AG04450 (cell line): ENCODE data around the gene HSPE1. TPM values are rescaled to one million over a fixed set of nuclear protein-coding genes. Genes with fewer than 3 reads are reported as not detected.

Source experiments
- CTCF ChIA-PET: fragments of 300-600, 350-600 bp; formaldehyde crosslinking; extraction: SDS; loops from one replicate; lab custom pipeline; 2022; ENCODE audit warnings: antibody characterized with exemption, inconsistent platforms; lab: Charles Lee
- POLR2A ChIA-PET: fragments of 350-600 bp; formaldehyde crosslinking; extraction: SDS; loops from one replicate; lab custom pipeline; 2021; ENCODE audit warnings: antibody characterized with exemption, inconsistent platforms; lab: Yijun Ruan, JAX
- DNase-seq: peaks from one replicate; pipeline ENCODE4 v3.0.0-alpha.2; 2011; ENCODE audit warnings: low read depth, low spot score
- H3K27ac ChIP-seq: one replicate; pipeline ENCODE4 v1.5.1; 2012; ENCODE audit warnings: low read depth, low read length, control low read depth
- H3K27me3 ChIP-seq: one replicate; pipeline ENCODE4 v1.6.0; 2012; ENCODE audit warnings: low read length; ENCODE audit not compliant: control insufficient read depth, insufficient read depth
- H3K4me3 ChIP-seq: 2 replicates; pipeline ENCODE4 v1.5.1; 2011; ENCODE audit warnings: mild to moderate bottlenecking, low read depth, low read length, control low read depth
- H3K9me3 ChIP-seq: 2 replicates; pipeline ENCODE4 v1.5.1; 2012; ENCODE audit warnings: low read length; ENCODE audit not compliant: control insufficient read depth, insufficient read depth
- polyA plus RNA-seq: library from polyadenylated mRNA; depleted of rRNA; stranded (reverse); fragments of >200 nt; gene quantifications from 2 replicates; pipeline ENCODE4 v1.2.3, GENCODE V29; 2011
- TF ChIP-seq, protein P1 (sequence below): IDR thresholded peaks from 2 replicates; pipeline ENCODE4 v1.5.1; 2011; ENCODE audit warnings: low read depth, low read length, control low read depth, inconsistent platforms

Gene HSPE1
- polyA plus RNA-seq, 1 experiment: 134 TPM

DNA sequence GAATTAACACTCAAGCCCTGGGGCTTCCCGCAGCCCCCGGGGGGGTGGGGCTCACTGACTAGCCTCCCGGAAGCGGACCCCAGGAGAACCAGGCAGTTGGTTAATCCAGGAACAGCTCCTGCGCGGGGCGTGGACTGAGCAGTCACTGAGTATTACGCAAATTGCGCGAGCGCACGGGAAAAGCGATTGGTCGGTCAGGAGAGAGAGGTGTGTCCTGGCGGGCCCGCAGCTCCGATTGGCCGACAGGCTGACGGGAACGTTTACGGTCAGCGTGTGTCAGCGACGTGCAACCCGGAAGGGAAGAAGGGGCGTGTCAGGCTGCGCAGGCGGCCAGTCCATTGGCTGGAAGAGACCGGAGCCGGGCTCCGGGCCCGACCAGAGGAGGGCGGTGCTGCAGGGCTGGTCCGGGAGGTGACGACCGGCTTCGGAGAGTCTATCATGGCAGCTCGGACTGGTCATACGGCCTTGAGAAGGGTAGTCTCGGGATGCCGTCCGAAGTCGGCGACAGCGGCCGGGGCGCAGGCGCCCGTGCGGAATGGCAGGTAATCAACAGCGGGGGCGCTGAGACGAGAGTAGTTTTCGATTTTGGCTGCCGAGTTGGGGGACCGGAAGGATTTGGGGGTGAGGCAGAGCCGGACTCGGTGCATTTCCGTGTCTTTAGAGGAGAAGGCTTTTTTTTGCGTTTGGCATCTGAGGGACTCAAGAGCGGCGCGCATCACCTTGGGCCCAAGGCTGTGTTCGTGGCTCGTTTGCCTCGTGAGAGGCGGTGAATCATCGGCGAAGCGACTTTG, 46.9 kb upstream of the HSPE1 start, which contains the start of gene COQ10B:
Gene COQ10B (plus strand): TSS at position 430 of the 791 bp plus-strand sequence. CDS start 9 bp downstream, at position 439.
- ChIA-PET CTCF (interaction anchor here (0.5 to 1.0 kb wide), 5 partner anchors 11 to 1851 kb away, joined by 3 to 7 read pairs (median 3); partner anchors contain the start of gene SF3B1), POLR2A (interaction anchor here (0.6 to 3.2 kb wide), 22 partner anchors 10 to 852 kb away, joined by 3 to 49 read pairs (median 5); partner anchors contain the start of genes HSPD1, HSPE1, MARS2 and MOB4)
- no peaks in the 10 kb centered on the region for H3K27me3 ChIP-seq
- TF ChIP-seq, protein P1, sequence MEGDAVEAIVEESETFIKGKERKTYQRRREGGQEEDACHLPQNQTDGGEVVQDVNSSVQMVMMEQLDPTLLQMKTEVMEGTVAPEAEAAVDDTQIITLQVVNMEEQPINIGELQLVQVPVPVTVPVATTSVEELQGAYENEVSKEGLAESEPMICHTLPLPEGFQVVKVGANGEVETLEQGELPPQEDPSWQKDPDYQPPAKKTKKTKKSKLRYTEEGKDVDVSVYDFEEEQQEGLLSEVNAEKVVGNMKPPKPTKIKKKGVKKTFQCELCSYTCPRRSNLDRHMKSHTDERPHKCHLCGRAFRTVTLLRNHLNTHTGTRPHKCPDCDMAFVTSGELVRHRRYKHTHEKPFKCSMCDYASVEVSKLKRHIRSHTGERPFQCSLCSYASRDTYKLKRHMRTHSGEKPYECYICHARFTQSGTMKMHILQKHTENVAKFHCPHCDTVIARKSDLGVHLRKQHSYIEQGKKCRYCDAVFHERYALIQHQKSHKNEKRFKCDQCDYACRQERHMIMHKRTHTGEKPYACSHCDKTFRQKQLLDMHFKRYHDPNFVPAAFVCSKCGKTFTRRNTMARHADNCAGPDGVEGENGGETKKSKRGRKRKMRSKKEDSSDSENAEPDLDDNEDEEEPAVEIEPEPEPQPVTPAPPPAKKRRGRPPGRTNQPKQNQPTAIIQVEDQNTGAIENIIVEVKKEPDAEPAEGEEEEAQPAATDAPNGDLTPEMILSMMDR: peak; percentile 29
- peak; percentile 100 for DNase-seq
- peak within 1 kb of the TSS; percentile 98 for H3K4me3 ChIP-seq
- H3K9me3 ChIP-seq: peaks cover 4% of the 10 kb centered on the region; the same call in 1 of the 2 replicates
- peak within 1 kb of the TSS; percentile 100 for H3K27ac ChIP-seq

DNA sequence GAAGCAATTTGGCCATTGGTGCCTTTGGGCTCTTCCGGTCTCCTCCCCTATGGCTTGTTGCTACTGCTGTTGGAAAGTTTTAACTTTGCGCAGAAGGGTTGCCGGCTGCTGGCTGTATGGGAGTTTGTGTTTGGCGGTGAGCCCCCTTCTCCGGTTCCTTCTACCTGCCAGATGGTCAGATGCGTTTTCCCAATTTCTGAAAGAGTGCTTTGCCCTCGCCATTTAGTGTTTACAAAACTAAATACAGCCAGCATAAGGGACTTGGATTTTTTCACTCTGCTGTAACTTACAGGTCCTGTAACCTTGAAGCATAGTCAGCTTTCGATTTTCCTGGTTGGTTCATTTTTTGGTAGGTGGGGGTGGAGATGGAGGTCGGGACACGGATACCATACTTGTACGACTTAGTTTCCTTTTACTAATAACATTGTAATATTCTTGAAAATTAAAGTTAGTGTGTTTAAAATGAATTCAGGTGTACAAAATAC, 46.2 kb upstream of the HSPE1 start:
- POLR2A ChIA-PET: interaction anchor here (0.9 to 3.2 kb wide), 5 partner anchors 10 to 46 kb away, joined by 5 to 49 read pairs (median 8); partner anchors contain the start of genes HSPD1, HSPE1 and SF3B1
- H3K27ac ChIP-seq: peak overlapping the region; percentile 100
- CTCF ChIA-PET: no interaction called here
- H3K27me3 ChIP-seq: no peaks in the 10 kb centered on the region
- peak overlapping the region; percentile 98 for H3K4me3 ChIP-seq
- TF ChIP-seq, protein P1: no peak
- peak; percentile 85 for DNase-seq
- peaks cover 4% of the 10 kb centered on the region; the same call in 1 of the 2 replicates for H3K9me3 ChIP-seq

DNA sequence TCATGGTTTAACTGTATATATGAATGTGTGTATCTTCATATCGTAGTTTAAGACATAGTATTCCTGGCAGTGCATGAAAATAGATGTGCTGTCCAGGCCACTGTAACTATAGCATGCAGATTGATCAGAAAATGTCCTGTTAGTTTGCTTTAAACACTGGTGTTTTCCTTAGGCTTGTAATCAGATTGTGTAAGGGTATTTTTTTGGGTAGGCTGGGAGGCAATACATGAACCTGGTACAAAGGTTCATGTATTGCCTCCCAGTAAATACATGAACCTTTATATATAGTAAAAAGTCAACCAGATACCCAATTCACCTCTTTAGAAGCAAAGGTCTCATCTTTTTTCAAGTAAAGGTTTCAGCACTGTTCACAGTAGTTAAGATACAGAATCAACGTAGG, 45.3 kb upstream of the HSPE1 start:
- Histone ChIP-seq H3K9me3 (peaks cover 4% of the 10 kb centered on the region; the same call in 1 of the 2 replicates), H3K27ac (no peak overlapping the region), H3K27me3 (no peaks in the 10 kb centered on the region), H3K4me3 (peak overlapping the region; percentile 98)
- TF ChIP-seq, protein P1: no peak
- CTCF ChIA-PET: interaction anchor here (0.6 to 1.4 kb wide), 2 partner anchors 9 to 557 kb away, joined by 3 read pairs; no protein-coding TSS in a partner anchor
- DNase-seq: no peak
- POLR2A ChIA-PET: interaction anchor here (1.0 to 3.2 kb wide), 2 partner anchors 20 to 46 kb away, joined by 4 to 47 read pairs; partner anchors contain the start of genes HSPD1, HSPE1 and SF3B1

DNA sequence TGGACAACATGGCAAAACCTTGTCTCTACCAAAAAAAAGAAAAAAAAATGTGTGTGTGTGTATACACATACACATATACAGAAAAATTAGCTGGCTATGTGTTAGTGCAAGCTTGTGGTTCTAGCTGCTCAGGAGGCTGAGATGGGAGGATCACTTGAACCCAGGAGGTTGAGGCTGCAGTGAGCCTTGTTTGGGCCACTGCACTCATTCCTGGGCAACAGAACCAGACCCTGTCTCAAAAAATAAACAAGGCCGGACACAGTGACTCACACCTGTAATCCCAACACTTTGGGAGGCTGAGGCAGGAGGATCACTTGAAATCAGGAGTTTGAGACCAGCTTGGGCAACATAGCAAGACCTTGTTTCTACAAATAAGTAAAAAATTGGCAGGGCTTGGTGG, 44.8 kb upstream of the HSPE1 start:
- no peak overlapping the region for H3K27ac ChIP-seq

More for the DNA sequence above, 44.8 kb upstream of the HSPE1 start:
- no peaks in the 10 kb centered on the region for H3K27me3 ChIP-seq
- ChIA-PET CTCF (interaction anchor here (0.6 to 1.4 kb wide), 2 partner anchors 9 to 558 kb away, joined by 3 read pairs; no protein-coding TSS in a partner anchor), POLR2A (interaction anchor here (1.0 to 3.2 kb wide), 2 partner anchors 21 to 45 kb away, joined by 4 to 47 read pairs; partner anchors contain the start of genes HSPD1, HSPE1 and SF3B1)
- H3K9me3 ChIP-seq: peaks cover 3% of the 10 kb centered on the region; the same call in 1 of the 2 replicates
- no peak overlapping the region for H3K4me3 ChIP-seq
- no peak for DNase-seq
- TF ChIP-seq, protein P1: no peak
